PFSK-1 (cell line): ENCODE data around the gene RARRES2.

Source experiments
- FOXP2 ChIP-seq: optimal IDR thresholded peaks from 2 replicates; pipeline ENCODE3; 2011; ENCODE audit warnings: borderline replicate concordance, control low read depth, inconsistent platforms; ENCODE audit not compliant: insufficient read depth; ENCODE audit errors: extremely low read length, extremely low read depth
- POLR2AphosphoS5 ChIP-seq: IDR thresholded peaks from 2 replicates; pipeline ENCODE4 v1.6.1; 2012; ENCODE audit warnings: low read depth, mild to moderate bottlenecking, control low read depth, low read length, moderate library complexity
- SIN3A ChIP-seq: IDR thresholded peaks from 2 replicates; pipeline ENCODE4 v1.6.1; 2012; ENCODE audit warnings: mild to moderate bottlenecking, low read length, moderate library complexity, borderline replicate concordance; ENCODE audit not compliant: insufficient read depth
- TAF1 ChIP-seq: IDR thresholded peaks from 2 replicates; pipeline ENCODE4 v1.6.1; 2012; ENCODE audit warnings: low read length, control low read depth, borderline replicate concordance; ENCODE audit not compliant: insufficient read depth
- TF ChIP-seq, protein P1 (sequence below), 2 experiments: IDR thresholded peaks; 2 replicates each; pipeline versions ENCODE4 v1.6.1 to v1.8.0; 2011 to 2012; ENCODE audit warnings: low read depth in 2 of 2, low read length in 2 of 2, control low read depth in 1 of 2, inconsistent platforms in 1 of 2, mild to moderate bottlenecking in 1 of 2, moderate library complexity in 1 of 2; ENCODE audit not compliant: insufficient read depth in 1 of 2

The RARRES2 gene

GRCh38 chr7:150336746-150337145 lies 4.7 kb downstream of the RARRES2 start:
- no peak for TF ChIP-seq FOXP2

DNA sequence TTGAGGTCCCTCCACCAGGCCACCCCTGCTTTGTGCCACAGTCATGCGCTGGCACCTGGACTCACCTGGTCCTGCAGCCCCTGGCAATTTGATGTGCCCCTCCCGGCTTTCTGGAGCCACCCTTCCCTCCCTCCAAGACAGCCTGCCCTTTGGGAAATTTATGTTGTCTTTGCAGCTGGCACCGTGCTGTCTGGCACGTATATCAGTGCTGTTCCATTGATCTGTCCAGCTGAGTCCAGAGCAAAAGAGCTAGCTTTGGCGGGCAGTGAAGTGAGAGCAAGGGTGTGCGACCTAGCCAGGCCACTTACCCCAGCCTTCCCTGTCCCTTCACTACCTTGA lies 5.7 kb downstream of the RARRES2 start:
- TF ChIP-seq TAF1: no peak
- no peak for TF ChIP-seq POLR2AphosphoS5

GRCh38 chr7:150335108-150335773 lies 6.2 kb downstream of the RARRES2 start:
- TF ChIP-seq, protein P1, sequence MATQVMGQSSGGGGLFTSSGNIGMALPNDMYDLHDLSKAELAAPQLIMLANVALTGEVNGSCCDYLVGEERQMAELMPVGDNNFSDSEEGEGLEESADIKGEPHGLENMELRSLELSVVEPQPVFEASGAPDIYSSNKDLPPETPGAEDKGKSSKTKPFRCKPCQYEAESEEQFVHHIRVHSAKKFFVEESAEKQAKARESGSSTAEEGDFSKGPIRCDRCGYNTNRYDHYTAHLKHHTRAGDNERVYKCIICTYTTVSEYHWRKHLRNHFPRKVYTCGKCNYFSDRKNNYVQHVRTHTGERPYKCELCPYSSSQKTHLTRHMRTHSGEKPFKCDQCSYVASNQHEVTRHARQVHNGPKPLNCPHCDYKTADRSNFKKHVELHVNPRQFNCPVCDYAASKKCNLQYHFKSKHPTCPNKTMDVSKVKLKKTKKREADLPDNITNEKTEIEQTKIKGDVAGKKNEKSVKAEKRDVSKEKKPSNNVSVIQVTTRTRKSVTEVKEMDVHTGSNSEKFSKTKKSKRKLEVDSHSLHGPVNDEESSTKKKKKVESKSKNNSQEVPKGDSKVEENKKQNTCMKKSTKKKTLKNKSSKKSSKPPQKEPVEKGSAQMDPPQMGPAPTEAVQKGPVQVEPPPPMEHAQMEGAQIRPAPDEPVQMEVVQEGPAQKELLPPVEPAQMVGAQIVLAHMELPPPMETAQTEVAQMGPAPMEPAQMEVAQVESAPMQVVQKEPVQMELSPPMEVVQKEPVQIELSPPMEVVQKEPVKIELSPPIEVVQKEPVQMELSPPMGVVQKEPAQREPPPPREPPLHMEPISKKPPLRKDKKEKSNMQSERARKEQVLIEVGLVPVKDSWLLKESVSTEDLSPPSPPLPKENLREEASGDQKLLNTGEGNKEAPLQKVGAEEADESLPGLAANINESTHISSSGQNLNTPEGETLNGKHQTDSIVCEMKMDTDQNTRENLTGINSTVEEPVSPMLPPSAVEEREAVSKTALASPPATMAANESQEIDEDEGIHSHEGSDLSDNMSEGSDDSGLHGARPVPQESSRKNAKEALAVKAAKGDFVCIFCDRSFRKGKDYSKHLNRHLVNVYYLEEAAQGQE (IDR thresholded peaks at IDR 0.05; ENCODE audit: insufficient read depth in 1 of 2, low read depth in 2 of 2, low read length in 2 of 2): no peak

DNA sequence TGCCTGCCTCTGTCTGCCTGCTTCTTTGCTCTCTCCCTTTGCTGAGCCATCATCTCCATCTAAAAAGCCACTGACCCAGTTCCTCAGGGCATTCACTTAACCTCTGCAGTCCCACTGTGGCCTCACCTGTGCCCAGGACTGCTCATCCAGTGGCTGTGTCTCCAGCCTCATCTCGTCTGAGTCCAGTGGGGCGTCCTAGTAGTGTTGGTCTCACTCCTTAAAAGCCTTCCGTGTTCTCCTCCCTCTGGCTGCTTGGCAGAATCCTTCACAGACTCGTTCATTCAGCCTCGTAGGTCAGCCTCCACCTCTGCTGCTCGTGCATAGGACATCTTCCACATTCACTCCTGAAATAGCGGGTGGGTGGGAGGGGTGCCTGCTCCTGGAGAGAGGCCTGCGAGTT lies 7.3 kb downstream of the RARRES2 start:
- no peak for TF ChIP-seq FOXP2
- no peak for TF ChIP-seq TAF1
- TF ChIP-seq POLR2AphosphoS5: no peak
- no peak for TF ChIP-seq SIN3A
- TF ChIP-seq, protein P1 (IDR thresholded peaks at IDR 0.05; ENCODE audit: insufficient read depth in 1 of 2, low read depth in 2 of 2, low read length in 2 of 2): no peak

- TF ChIP-seq SIN3A: no peak
- TF ChIP-seq, protein P1 (IDR thresholded peaks at IDR 0.05; ENCODE audit: insufficient read depth in 1 of 2, low read depth in 2 of 2, low read length in 2 of 2): no peak
- no peak for TF ChIP-seq FOXP2
- no peak for TF ChIP-seq TAF1
- no peak for TF ChIP-seq POLR2AphosphoS5
Measured at GRCh38 chr7:150333659-150334058, 7.8 kb downstream of the RARRES2 start.

- TF ChIP-seq FOXP2: no peak
- TF ChIP-seq, protein P1 (IDR thresholded peaks at IDR 0.05; ENCODE audit: insufficient read depth in 1 of 2, low read depth in 2 of 2, low read length in 2 of 2): no peak
- TF ChIP-seq SIN3A: no peak
- TF ChIP-seq POLR2AphosphoS5: no peak
- TF ChIP-seq TAF1: no peak
Measured at GRCh38 chr7:150332852-150333635, 8.4 kb downstream of the RARRES2 start.
